ENCODE results near the gene UBN2. TPM values are rescaled to one million over a fixed set of nuclear protein-coding genes. Genes with fewer than 3 reads are reported as not detected.
"Not testable (repeated sequence)": the region's sequence is repeated elsewhere in the genome, so short reads cannot be mapped to it uniquely, and the experiment has no call there.

Gene UBN2
- polyA plus RNA-seq, 1 donor (not counting 4 experiments of a cell fraction or from before 2014, with no cell fraction given): 3.0 TPM

- dilution Hi-C loops (cut with MboI; ENCODE audit: extremely low pct_ligation_motif_present, low sequenced_read_pairs); FAIRE-seq: not testable (repeated sequence)
Measured at GRCh38 chr7:139226158-139226515, 4.9 kb upstream of the UBN2 start.

GRCh38 chr7:139226988-139227488 lies 4.0 kb upstream of the UBN2 start:
- H3K27me3 ChIP-seq (ENCODE audit: control insufficient read depth, extremely low read depth, insufficient read depth, low read length); H3K9me3 ChIP-seq (ENCODE audit: control insufficient read depth, low read depth, low read length); H3K9me1 ChIP-seq (ENCODE audit: control insufficient read depth, extremely low read depth, insufficient read depth, low read length); H3K4me3 ChIP-seq (ENCODE audit: control insufficient read depth in 2 of 3, extremely low read depth in 1 of 3, insufficient read depth in 2 of 3, low read depth in 1 of 3, low read length in 3 of 3); H3K9ac ChIP-seq (ENCODE audit: control insufficient read depth, extremely low read depth, insufficient read depth, low read length); H3K4me2 ChIP-seq (ENCODE audit: control insufficient read depth, extremely low read depth, insufficient read depth, low read depth, low read length); H3K27ac ChIP-seq (ENCODE audit: control insufficient read depth, insufficient read depth, low read length); FAIRE-seq; dilution Hi-C loops (cut with MboI; ENCODE audit: extremely low pct_ligation_motif_present, low sequenced_read_pairs); H2AFZ ChIP-seq (ENCODE audit: control insufficient read depth, low read length); H3K4me1 ChIP-seq (ENCODE audit: control insufficient read depth, extremely low read depth, insufficient read depth, low read length); H3K36me3 ChIP-seq (ENCODE audit: control insufficient read depth in 2 of 2, extremely low read depth in 1 of 2, insufficient read depth in 2 of 2, low read length in 2 of 2); H3K79me2 ChIP-seq (ENCODE audit: control insufficient read depth, insufficient read depth, low read length); DNase-seq (ENCODE audit: low read depth, low spot score); H4K20me1 ChIP-seq (ENCODE audit: control insufficient read depth, extremely low read depth, insufficient read depth, low read length): not testable (repeated sequence)

More at GRCh38 chr7:139226158-139226515, 4.9 kb upstream of the UBN2 start:
- H3K9me3 ChIP-seq (ENCODE audit: control insufficient read depth, low read depth, low read length); H3K4me1 ChIP-seq (ENCODE audit: control insufficient read depth, extremely low read depth, insufficient read depth, low read length); H3K27me3 ChIP-seq (ENCODE audit: control insufficient read depth, extremely low read depth, insufficient read depth, low read length); H3K9ac ChIP-seq (ENCODE audit: control insufficient read depth, extremely low read depth, insufficient read depth, low read length); H3K36me3 ChIP-seq (ENCODE audit: control insufficient read depth in 2 of 2, extremely low read depth in 1 of 2, insufficient read depth in 2 of 2, low read length in 2 of 2); H3K9me1 ChIP-seq (ENCODE audit: control insufficient read depth, extremely low read depth, insufficient read depth, low read length); H4K20me1 ChIP-seq (ENCODE audit: control insufficient read depth, extremely low read depth, insufficient read depth, low read length); H3K4me2 ChIP-seq (ENCODE audit: control insufficient read depth, extremely low read depth, insufficient read depth, low read depth, low read length); H3K4me3 ChIP-seq (ENCODE audit: control insufficient read depth in 2 of 3, extremely low read depth in 1 of 3, insufficient read depth in 2 of 3, low read depth in 1 of 3, low read length in 3 of 3); H3K27ac ChIP-seq (ENCODE audit: control insufficient read depth, insufficient read depth, low read length); H3K79me2 ChIP-seq (ENCODE audit: control insufficient read depth, insufficient read depth, low read length); H2AFZ ChIP-seq (ENCODE audit: control insufficient read depth, low read length); DNase-seq (ENCODE audit: low read depth, low spot score): not testable (repeated sequence)

DNA sequence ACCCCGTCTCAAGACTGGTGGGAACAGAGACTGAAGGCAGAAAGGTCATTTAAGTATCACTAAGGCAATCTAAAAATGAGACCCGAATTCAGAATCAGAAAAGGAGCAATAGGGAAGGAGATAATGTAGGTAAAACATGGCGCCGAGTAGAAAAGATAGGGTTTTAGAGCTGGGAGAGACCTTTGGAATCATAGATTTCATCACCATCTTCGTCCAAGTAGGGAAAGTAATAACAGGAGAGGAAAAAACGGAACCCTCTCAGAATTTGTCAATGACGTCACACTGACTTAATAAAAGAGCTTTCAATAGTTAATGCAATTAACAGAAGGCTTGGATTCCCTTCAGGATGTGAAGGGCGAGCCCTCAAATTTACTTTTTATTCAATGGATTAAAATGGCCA lies 1.0 kb upstream of the UBN2 start:
- H3K36me3 ChIP-seq (ENCODE audit: control insufficient read depth in 2 of 2, extremely low read depth in 1 of 2, insufficient read depth in 2 of 2, low read length in 2 of 2): no peaks in the 10 kb centered on the region
- H2AFZ ChIP-seq (ENCODE audit: control insufficient read depth, low read length): peak overlapping the region; percentile 99
- H3K9me3 ChIP-seq (ENCODE audit: control insufficient read depth, low read depth, low read length): no peaks in the 10 kb centered on the region
- TF ChIP-seq EZH2 (IDR thresholded peaks at IDR 0.05; ENCODE audit: low read length): no peak
- TF ChIP-seq, protein P1, sequence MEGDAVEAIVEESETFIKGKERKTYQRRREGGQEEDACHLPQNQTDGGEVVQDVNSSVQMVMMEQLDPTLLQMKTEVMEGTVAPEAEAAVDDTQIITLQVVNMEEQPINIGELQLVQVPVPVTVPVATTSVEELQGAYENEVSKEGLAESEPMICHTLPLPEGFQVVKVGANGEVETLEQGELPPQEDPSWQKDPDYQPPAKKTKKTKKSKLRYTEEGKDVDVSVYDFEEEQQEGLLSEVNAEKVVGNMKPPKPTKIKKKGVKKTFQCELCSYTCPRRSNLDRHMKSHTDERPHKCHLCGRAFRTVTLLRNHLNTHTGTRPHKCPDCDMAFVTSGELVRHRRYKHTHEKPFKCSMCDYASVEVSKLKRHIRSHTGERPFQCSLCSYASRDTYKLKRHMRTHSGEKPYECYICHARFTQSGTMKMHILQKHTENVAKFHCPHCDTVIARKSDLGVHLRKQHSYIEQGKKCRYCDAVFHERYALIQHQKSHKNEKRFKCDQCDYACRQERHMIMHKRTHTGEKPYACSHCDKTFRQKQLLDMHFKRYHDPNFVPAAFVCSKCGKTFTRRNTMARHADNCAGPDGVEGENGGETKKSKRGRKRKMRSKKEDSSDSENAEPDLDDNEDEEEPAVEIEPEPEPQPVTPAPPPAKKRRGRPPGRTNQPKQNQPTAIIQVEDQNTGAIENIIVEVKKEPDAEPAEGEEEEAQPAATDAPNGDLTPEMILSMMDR (optimal IDR thresholded peaks at IDR 0.05 in 1 of 3, IDR thresholded peaks at IDR 0.05 in 1 of 3, conservative IDR thresholded peaks at IDR 0.05 in 1 of 3; ENCODE audit: extremely low read depth in 1 of 3, insufficient read depth in 2 of 3, low read length in 3 of 3): no peak
- no peak for FAIRE-seq
- no peak overlapping the region for H3K27ac ChIP-seq (ENCODE audit: control insufficient read depth, insufficient read depth, low read length)
- no peaks in the 10 kb centered on the region for H4K20me1 ChIP-seq (ENCODE audit: control insufficient read depth, extremely low read depth, insufficient read depth, low read length)
- DNase-seq (ENCODE audit: low read depth, low spot score): no peak
- dilution Hi-C loops (cut with MboI; ENCODE audit: extremely low pct_ligation_motif_present, low sequenced_read_pairs): no loop called here
- peaks cover 11% of the 10 kb centered on the region for H3K4me1 ChIP-seq (ENCODE audit: control insufficient read depth, extremely low read depth, insufficient read depth, low read length)
- H3K79me2 ChIP-seq (ENCODE audit: control insufficient read depth, insufficient read depth, low read length): peaks cover 14% of the 10 kb centered on the region
- H3K9me1 ChIP-seq (ENCODE audit: control insufficient read depth, extremely low read depth, insufficient read depth, low read length): no peaks in the 10 kb centered on the region
- H3K4me3 ChIP-seq (ENCODE audit: control insufficient read depth in 2 of 3, extremely low read depth in 1 of 3, insufficient read depth in 2 of 3, low read depth in 1 of 3, low read length in 3 of 3): peak overlapping the region in 1 of 3 experiments; percentile 89
- no peaks in the 10 kb centered on the region for H3K27me3 ChIP-seq (ENCODE audit: control insufficient read depth, extremely low read depth, insufficient read depth, low read length)
- peak overlapping the region; percentile 94 for H3K4me2 ChIP-seq (ENCODE audit: control insufficient read depth, extremely low read depth, insufficient read depth, low read depth, low read length)
- peak overlapping the region; percentile 94 for H3K9ac ChIP-seq (ENCODE audit: control insufficient read depth, extremely low read depth, insufficient read depth, low read length)

All from keratinocyte (primary cell).